Left lung (tissue), 10 donors: Measurements from ENCODE around the gene ESD. TPM values are rescaled to one million over a fixed set of nuclear protein-coding genes. Genes with fewer than 3 reads are reported as not detected.

Experiments used
- ATAC-seq: fragments of 200-7000 bp; cut with Tn5 transposase; one replicate; pipeline ENCODE4 v1.9.1; 2020; ENCODE audit warnings: moderate library complexity
- DNase-seq, 4 donors: peaks; one replicate each; pipeline ENCODE4 v3.0.0-alpha.2; 2013 to 2020
- H3K27ac ChIP-seq, 2 donors: fragments of 200-600 bp; sonication (generic) in 1 of 2; one replicate each; pipeline versions ENCODE4 v1.5.0 to v1.8.0; 2020 to 2021
- H3K27me3 ChIP-seq, 2 donors: fragments of 200-600 bp; sonication (generic) in 1 of 2; one replicate each; pipeline versions ENCODE4 v1.5.0 to v1.8.0; 2020 to 2021
- H3K36me3 ChIP-seq, 2 donors: fragments of 200-600 bp; sonication (generic) in 1 of 2; one replicate each; pipeline versions ENCODE4 v1.5.0 to v1.8.0; 2020 to 2021
- H3K4me1 ChIP-seq, 2 donors: fragments of 200-600 bp; one replicate each; pipeline ENCODE4 v1.8.0; 2021
- H3K4me3 ChIP-seq, 2 donors: fragments of 200-600 bp; sonication (generic) in 1 of 2; one replicate each; pipeline versions ENCODE4 v1.5.0 to v1.8.0; 2020 to 2021; ENCODE audit warnings: mild to moderate bottlenecking in 1 of 2
- H3K9me3 ChIP-seq, 2 donors: fragments of 200-600 bp; sonication (generic) in 1 of 2; one replicate each; pipeline versions ENCODE4 v1.5.0 to v1.8.0; 2020 to 2021
- CTCF ChIP-seq, 2 donors: fragments of 200-600 bp; sonication (generic) in 1 of 2; IDR thresholded peaks; one replicate each; pipeline versions ENCODE4 v1.5.0 to v1.8.0; 2021; ENCODE audit warnings: antibody characterized with exemption in 2 of 2
- intact Hi-C, 2 donors: fragments of 100-400 bp; cut with DNase I; formaldehyde crosslinking; loops; one replicate each; pipeline versions ENCODE4 v1.11.2 to v1.14.2; 2022
- polyA plus RNA-seq, 6 donors: library from polyadenylated mRNA; unstranded; fragments of 120-200 nt; gene quantifications; one replicate each; pipeline ENCODE4 v1.2.1, GENCODE V29; 2013; ENCODE audit not compliant: insufficient read length in 6 of 6
- total RNA-seq, 2 donors: library from RNA; stranded (reverse); fragmentation: NEBNext Ultra II Directional; extraction: Animal tissue kit (Norgen Biotek cat#: 25700); gene quantifications; one replicate each; pipeline ENCODE4 v1.2.1, GENCODE V29; 2021
- donor health status: DM: no; HTN: yes; CAD: no.
- donor health status: DM: no; HTN: no; CAD: no.

The ESD gene
- total and polyA plus RNA-seq, 8 donors, result 99.6 to 277 (median 235) TPM

GRCh38 chr13:46739447-46740098, 57.4 kb downstream of the ESD start:
- ATAC-seq (no peak), DNase-seq (no peak)
- Histone ChIP-seq H3K27ac (no peak overlapping the region), H3K4me3 (no peak overlapping the region), H3K9me3 (no peaks in the 10 kb centered on the region), H3K27me3 (no peaks in the 10 kb centered on the region), H3K36me3 (peaks cover 0 to 40% of the 10 kb centered on the region in 2 donors), H3K4me1 (no peaks in the 10 kb centered on the region)
- intact Hi-C loops, result no loop called here
- no peak for TF ChIP-seq CTCF (IDR thresholded peaks at IDR 0.05)

- Histone ChIP-seq H3K4me1 (no peaks in the 10 kb centered on the region), H3K9me3 (no peaks in the 10 kb centered on the region), H3K36me3 (peaks cover 0 to 38% of the 10 kb centered on the region in 2 donors), H3K4me3 (no peak overlapping the region), H3K27ac (no peak overlapping the region), H3K27me3 (no peaks in the 10 kb centered on the region)
- DNase-seq (no peak), ATAC-seq (no peak)
- no peak for TF ChIP-seq CTCF (IDR thresholded peaks at IDR 0.05)
- intact Hi-C loops, result no loop called here
Observed at GRCh38 chr13:46738766-46739165, 58.2 kb downstream of the ESD start.

- no peaks in the 10 kb centered on the region for H3K4me1 ChIP-seq
- DNase-seq (no peak), ATAC-seq (no peak)
- H3K27me3 ChIP-seq, result no peaks in the 10 kb centered on the region
- no peaks in the 10 kb centered on the region for H3K9me3 ChIP-seq
- no peak overlapping the region for H3K27ac ChIP-seq
- intact Hi-C loops, result no loop called here
- no peak overlapping the region for H3K4me3 ChIP-seq
- H3K36me3 ChIP-seq, result peaks cover 0 to 38% of the 10 kb centered on the region in 2 donors
- TF ChIP-seq CTCF (IDR thresholded peaks at IDR 0.05), result no peak
Observed at GRCh38 chr13:46738055-46738454, 58.9 kb downstream of the ESD start.

- ATAC-seq (no peak), DNase-seq (no peak)
- peaks cover 0 to 44% of the 10 kb centered on the region in 2 donors for H3K36me3 ChIP-seq
- no peaks in the 10 kb centered on the region for H3K9me3 ChIP-seq
- intact Hi-C loops, result no loop called here
- no peak for TF ChIP-seq CTCF (IDR thresholded peaks at IDR 0.05)
- H3K4me3 ChIP-seq, result no peak overlapping the region
- no peak overlapping the region for H3K27ac ChIP-seq
- no peaks in the 10 kb centered on the region for H3K4me1 ChIP-seq
- no peaks in the 10 kb centered on the region for H3K27me3 ChIP-seq
Observed at GRCh38 chr13:46736541-46737310, 60.2 kb downstream of the ESD start.

- peaks cover 0 to 49% of the 10 kb centered on the region in 2 donors for H3K36me3 ChIP-seq
- intact Hi-C loops, result no loop called here
Observed at GRCh38 chr13:46735425-46735824, 61.5 kb downstream of the ESD start.

More at GRCh38 chr13:46735425-46735824, 61.5 kb downstream of the ESD start:
- ATAC-seq, result no peak
- no peaks in the 10 kb centered on the region for H3K4me1 ChIP-seq
- H3K27me3 ChIP-seq, result no peaks in the 10 kb centered on the region
- H3K9me3 ChIP-seq, result no peaks in the 10 kb centered on the region
- no peak for TF ChIP-seq CTCF (IDR thresholded peaks at IDR 0.05)
- H3K27ac ChIP-seq, result no peak overlapping the region
- no peak overlapping the region for H3K4me3 ChIP-seq
- DNase-seq, result no peak
